ENCODE data around the gene FADS2. TPM values are rescaled to one million over a fixed set of nuclear protein-coding genes. Genes with fewer than 3 reads are reported as not detected.

The FADS2 gene
- total RNA-seq, 2 donors from 2014 or later: 5.1 to 10.2 TPM

DNA sequence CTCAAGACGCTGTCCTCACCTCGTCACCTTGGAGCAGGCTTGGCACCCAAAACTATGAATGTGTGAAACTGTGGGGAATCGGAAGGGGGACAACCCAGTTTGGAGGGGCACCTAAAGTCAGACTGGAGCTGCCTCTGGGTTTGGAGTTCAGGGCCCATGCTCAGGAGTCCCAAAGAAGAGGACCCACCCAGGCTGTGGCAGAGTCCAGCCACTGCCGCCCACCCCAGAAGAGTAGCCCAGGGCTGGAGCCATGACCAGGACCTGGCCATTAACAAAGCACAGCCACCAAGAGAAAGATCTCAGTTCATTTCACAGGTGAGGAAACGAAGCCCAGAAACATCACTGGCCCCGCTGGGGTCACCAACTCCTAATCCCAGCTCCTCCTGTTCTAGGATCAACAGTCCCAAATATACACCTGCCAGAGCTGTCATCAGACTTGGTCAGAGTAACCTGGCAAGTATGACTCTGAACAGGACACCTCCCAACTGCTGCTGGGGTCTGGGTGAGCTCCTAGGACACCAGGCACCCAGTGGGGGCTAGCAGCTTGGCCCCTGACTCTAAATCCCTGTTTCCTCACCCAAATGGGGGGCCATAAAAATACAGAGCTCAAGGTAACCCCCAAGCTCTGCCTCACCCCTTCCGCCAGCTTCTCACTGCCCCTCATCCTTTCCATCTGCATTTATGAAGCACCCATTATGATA lies 86.5 kb downstream of the FADS2 start:
- no peak for DNase-seq (ENCODE audit: low spot score)
- peak overlapping the region in 1 of 2 donors; percentile 80 for H3K27ac ChIP-seq
- no peak overlapping the region for H3K4me3 ChIP-seq

DNA sequence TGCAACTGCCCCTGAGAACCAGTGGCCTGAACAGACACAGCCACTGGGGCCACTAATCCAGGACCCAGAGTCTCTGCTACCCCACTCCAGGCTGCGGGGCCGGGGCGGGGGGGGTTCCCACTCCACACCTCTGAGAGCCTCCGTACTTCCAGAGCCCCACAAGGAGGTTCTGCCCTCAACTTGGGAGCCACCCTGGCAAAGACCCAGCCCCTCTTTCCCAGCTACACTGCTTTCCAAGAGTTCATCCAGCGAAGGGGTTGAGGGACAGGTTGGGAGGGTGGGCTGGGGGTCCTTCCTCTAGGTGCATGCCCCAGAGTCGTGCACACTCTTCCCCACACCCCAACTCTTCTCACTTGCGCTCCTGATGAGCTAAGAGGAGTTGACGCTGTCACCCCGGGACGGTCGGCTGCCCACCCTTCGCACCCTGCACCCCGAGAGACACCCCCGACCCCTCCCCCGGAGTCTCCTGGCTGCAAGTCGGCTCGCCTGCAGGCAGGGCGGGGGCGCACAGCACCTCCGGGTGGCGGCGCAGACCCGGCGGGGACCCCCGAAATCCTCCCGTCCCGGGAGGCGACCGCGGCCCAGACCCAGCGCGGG lies 88.7 kb downstream of the FADS2 start:
- no peaks in the 10 kb centered on the region for H3K27me3 ChIP-seq
- H3K9me3 ChIP-seq: no peaks in the 10 kb centered on the region
- no peak for DNase-seq (ENCODE audit: low spot score)
- TF ChIP-seq, protein P1, sequence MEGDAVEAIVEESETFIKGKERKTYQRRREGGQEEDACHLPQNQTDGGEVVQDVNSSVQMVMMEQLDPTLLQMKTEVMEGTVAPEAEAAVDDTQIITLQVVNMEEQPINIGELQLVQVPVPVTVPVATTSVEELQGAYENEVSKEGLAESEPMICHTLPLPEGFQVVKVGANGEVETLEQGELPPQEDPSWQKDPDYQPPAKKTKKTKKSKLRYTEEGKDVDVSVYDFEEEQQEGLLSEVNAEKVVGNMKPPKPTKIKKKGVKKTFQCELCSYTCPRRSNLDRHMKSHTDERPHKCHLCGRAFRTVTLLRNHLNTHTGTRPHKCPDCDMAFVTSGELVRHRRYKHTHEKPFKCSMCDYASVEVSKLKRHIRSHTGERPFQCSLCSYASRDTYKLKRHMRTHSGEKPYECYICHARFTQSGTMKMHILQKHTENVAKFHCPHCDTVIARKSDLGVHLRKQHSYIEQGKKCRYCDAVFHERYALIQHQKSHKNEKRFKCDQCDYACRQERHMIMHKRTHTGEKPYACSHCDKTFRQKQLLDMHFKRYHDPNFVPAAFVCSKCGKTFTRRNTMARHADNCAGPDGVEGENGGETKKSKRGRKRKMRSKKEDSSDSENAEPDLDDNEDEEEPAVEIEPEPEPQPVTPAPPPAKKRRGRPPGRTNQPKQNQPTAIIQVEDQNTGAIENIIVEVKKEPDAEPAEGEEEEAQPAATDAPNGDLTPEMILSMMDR (IDR thresholded peaks at IDR 0.05): no peak
- peaks cover 0 to 36% of the 10 kb centered on the region in 2 donors for H3K4me1 ChIP-seq
- peak overlapping the region; percentile 79 to 80 for H3K27ac ChIP-seq
- no peaks in the 10 kb centered on the region for H3K36me3 ChIP-seq
- H3K4me3 ChIP-seq: peak overlapping the region; percentile 62 to 72

More for the DNA sequence above, 86.5 kb downstream of the FADS2 start:
- no peaks in the 10 kb centered on the region for H3K36me3 ChIP-seq
- peaks cover 0 to 50% of the 10 kb centered on the region in 2 donors for H3K4me1 ChIP-seq
- TF ChIP-seq, protein P1 (IDR thresholded peaks at IDR 0.05): no peak
- no peaks in the 10 kb centered on the region for H3K27me3 ChIP-seq
- no peaks in the 10 kb centered on the region for H3K9me3 ChIP-seq

MicroRNAs encoded within 50 kb of the gene (microRNA counts, 767-probe panel; counts per million panel counts)
- microRNA hsa-miR-1908 (0 to 1,627 counts per million in 2 donors), microRNA hsa-miR-611 (0 to 31.0 counts per million in 2 donors)

Small RNA genes within 50 kb of the gene (microRNA-seq; reads per million reads assigned to microRNA genes)
- gene MIR6746 (ENCODE audit: borderline number of aligned reads in 2 of 2, borderline replicate concordance in 1 of 2): 1.4 to 3.5 reads per million in 2 donors

Other genes with a start within 250 kb of the FADS2 start
- gene SYT7, start 247.2 kb upstream of the FADS2 start, total RNA-seq: 10 to 100 TPM; 19.2 to 23.6 TPM
- 1 to 10 TPM; 3.9 to 5.7 TPM for gene DAGLA, start 147.9 kb upstream of the FADS2 start, total RNA-seq
- 10 to 100 TPM in 1 of 2 donors, 1 to 10 TPM in 1; 7.0 to 13.1 TPM for gene MYRF, start 75.7 kb upstream of the FADS2 start, total RNA-seq
- gene TMEM258, start 35.7 kb upstream of the FADS2 start, total RNA-seq: 10 to 100 TPM; 43.4 to 54.7 TPM
- gene FEN1, start 35.4 kb upstream of the FADS2 start, total RNA-seq: 1 to 10 TPM; 3.7 to 4.0 TPM
- gene FADS1, start 11.3 kb upstream of the FADS2 start, total RNA-seq: 10 to 100 TPM; 21.8 to 28.4 TPM
- gene FADS3, start 63.2 kb downstream of the FADS2 start, total RNA-seq: 10 to 100 TPM; 48.7 to 93.0 TPM
- 10 to 100 TPM in 1 of 2 donors, 1 to 10 TPM in 1; 4.3 to 16.8 TPM for gene RAB3IL1, start 89.3 kb downstream of the FADS2 start, total RNA-seq
- 1 to 10 TPM; 1.3 to 4.7 TPM for gene BEST1, start 122.1 kb downstream of the FADS2 start, total RNA-seq
- 1,000 to 10,000 TPM; 2,265 to 2,787 TPM for gene FTH1, start 139.3 kb downstream of the FADS2 start, total RNA-seq

Measured in right atrium auricular region (tissue), 2 donors.